ENCODE measurements around the gene OR11L1. TPM values are rescaled to one million over a fixed set of nuclear protein-coding genes. Genes with fewer than 3 reads are reported as not detected.

Gene OR11L1
- total and polyA plus RNA-seq, 8 donors, result not detected

- 45 to 62% methylated on average over 2 of the region's 2 CpGs for whole genome bisulfite sequencing, 2 donors
- intact Hi-C loops (cut with DNase I), result no loop called here
- no peak for DNase-seq
- ATAC-seq, result no peak
- H3K4me3 ChIP-seq, result no peak overlapping the region
- H3K4me1 ChIP-seq, result no peaks in the 10 kb centered on the region
- H3K27me3 ChIP-seq, result no peaks in the 10 kb centered on the region
- H3K36me3 ChIP-seq, result no peaks in the 10 kb centered on the region
- H3K9me3 ChIP-seq, result no peaks in the 10 kb centered on the region
- H3K27ac ChIP-seq, result no peak overlapping the region
- TF ChIP-seq CTCF (IDR thresholded peaks at IDR 0.05), result no peak
- FAIRE-seq, result no peak
Measured at GRCh38 chr1:247843411-247843810, 1.7 kb upstream of the OR11L1 start.

- H3K36me3 ChIP-seq, result no peaks in the 10 kb centered on the region
- FAIRE-seq (no peak), DNase-seq (no peak), ATAC-seq (no peak)
- no peak overlapping the region for H3K4me3 ChIP-seq
- H3K9me3 ChIP-seq, result no peaks in the 10 kb centered on the region
- intact Hi-C loops (cut with DNase I), result no loop called here
- TF ChIP-seq CTCF (IDR thresholded peaks at IDR 0.05), result no peak
- no peak overlapping the region for H3K27ac ChIP-seq
- no peaks in the 10 kb centered on the region for H3K4me1 ChIP-seq
- 63 to 73% methylated on average over 2 of the region's 2 CpGs for WGBS, 2 donors
- H3K27me3 ChIP-seq, result no peaks in the 10 kb centered on the region
Measured at GRCh38 chr1:247840818-247841217, 878 bp downstream of the OR11L1 start.

- DNase-seq (no peak), FAIRE-seq (no peak), ATAC-seq (no peak)
- Histone ChIP-seq H3K9me3 (no peaks in the 10 kb centered on the region), H3K4me3 (no peak overlapping the region), H3K4me1 (no peaks in the 10 kb centered on the region), H3K36me3 (no peaks in the 10 kb centered on the region), H3K27ac (no peak overlapping the region), H3K27me3 (no peaks in the 10 kb centered on the region)
- no peak for TF ChIP-seq CTCF (IDR thresholded peaks at IDR 0.05)
- 43 to 53% methylated on average over 6 of the region's 6 CpGs for WGBS, 2 donors
- intact Hi-C loops (cut with DNase I), result no loop called here
Measured at GRCh38 chr1:247833601-247834000, 8.1 kb downstream of the OR11L1 start.

- intact Hi-C loops (cut with DNase I), result no loop called here
- FAIRE-seq, result no peak
Measured at GRCh38 chr1:247829656-247830055, 12.0 kb downstream of the OR11L1 start.

GRCh38 chr1:247825362-247825761, 16.3 kb downstream of the OR11L1 start:
- intact Hi-C loops (cut with DNase I), result no loop called here
- no peak overlapping the region for H3K27ac ChIP-seq
- ATAC-seq, result no peak
- no peaks in the 10 kb centered on the region for H3K27me3 ChIP-seq
- no peak for FAIRE-seq
- TF ChIP-seq CTCF (IDR thresholded peaks at IDR 0.05), result no peak
- 85 to 93% methylated on average over 9 to 13 of the region's 13 CpGs for WGBS, 2 donors
- H3K36me3 ChIP-seq, result no peaks in the 10 kb centered on the region
- H3K4me1 ChIP-seq, result no peaks in the 10 kb centered on the region
- H3K4me3 ChIP-seq, result no peak overlapping the region
- H3K9me3 ChIP-seq, result no peaks in the 10 kb centered on the region
- no peak for DNase-seq

More at GRCh38 chr1:247829656-247830055, 12.0 kb downstream of the OR11L1 start:
- TF ChIP-seq CTCF (IDR thresholded peaks at IDR 0.05), result no peak
- Histone ChIP-seq H3K4me1 (no peaks in the 10 kb centered on the region), H3K36me3 (no peaks in the 10 kb centered on the region), H3K27ac (no peak overlapping the region), H3K4me3 (no peak overlapping the region), H3K9me3 (no peaks in the 10 kb centered on the region), H3K27me3 (no peaks in the 10 kb centered on the region)
- DNase-seq, result no peak
- no peak for ATAC-seq
- 0 to 36% methylated on average over 1 of the region's 1 CpG for WGBS, 2 donors
